ENCODE data around the gene TBL1Y. TPM values are rescaled to one million over a fixed set of nuclear protein-coding genes. Genes with fewer than 3 reads are reported as not detected.

Gene TBL1Y
- total RNA-seq, 1 donor = not detected

GRCh38 chrY:7115871-7116270 lies 205.4 kb downstream of the TBL1Y start:
- TF ChIP-seq CTCF (IDR thresholded peaks at IDR 0.05; ENCODE audit: extremely low read depth, low read depth, low read length) = no peak
- Histone ChIP-seq H3K9me3 (ENCODE audit: low read depth, low read length) (no peaks in the 10 kb centered on the region), H3K36me3 (ENCODE audit: insufficient read depth, low read length) (no peaks in the 10 kb centered on the region), H3K79me2 (ENCODE audit: insufficient read depth, low read length) (no peaks in the 10 kb centered on the region), H2AFZ (ENCODE audit: low read length) (no peak overlapping the region), H3K4me2 (ENCODE audit: insufficient read depth, low read length) (no peak overlapping the region), H3K27ac (ENCODE audit: low read depth, low read length) (no peak overlapping the region), H3K27me3 (ENCODE audit: insufficient read depth, low read length) (no peaks in the 10 kb centered on the region), H3K4me3 (ENCODE audit: insufficient read depth, low read length) (no peak overlapping the region), H3K4me1 (ENCODE audit: insufficient read depth, low read length) (no peaks in the 10 kb centered on the region), H4K20me1 (ENCODE audit: insufficient read depth, low read length) (no peaks in the 10 kb centered on the region)
- no peak for DNase-seq (ENCODE audit: insufficient read length, low spot score, missing footprints)

DNA sequence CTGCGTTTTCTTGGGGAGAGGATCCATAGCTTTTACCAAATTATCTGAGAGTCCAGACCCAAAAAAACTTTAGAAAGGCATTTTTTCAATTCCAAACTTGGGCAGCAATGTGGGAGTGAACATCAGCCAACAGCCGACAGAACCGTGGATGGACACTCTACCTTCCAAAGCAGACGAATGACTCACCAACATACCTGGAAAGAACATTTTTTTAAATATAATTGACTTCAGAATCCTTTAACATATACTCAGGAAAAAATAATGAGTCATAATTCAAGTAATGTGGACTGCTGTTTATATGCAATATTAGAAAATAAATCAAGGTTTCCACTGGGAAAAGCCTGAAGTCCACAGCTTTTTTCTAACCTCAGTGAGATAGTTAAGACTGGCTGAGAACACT lies 211.7 kb downstream of the TBL1Y start:
- no peak for TF ChIP-seq CTCF (IDR thresholded peaks at IDR 0.05; ENCODE audit: extremely low read depth, low read depth, low read length)
- Histone ChIP-seq H3K4me2 (ENCODE audit: insufficient read depth, low read length) (no peak overlapping the region), H3K4me3 (ENCODE audit: insufficient read depth, low read length) (no peak overlapping the region), H4K20me1 (ENCODE audit: insufficient read depth, low read length) (no peaks in the 10 kb centered on the region), H3K27ac (ENCODE audit: low read depth, low read length) (no peak overlapping the region), H3K27me3 (ENCODE audit: insufficient read depth, low read length) (no peaks in the 10 kb centered on the region), H3K9me3 (ENCODE audit: low read depth, low read length) (no peaks in the 10 kb centered on the region), H3K4me1 (ENCODE audit: insufficient read depth, low read length) (no peaks in the 10 kb centered on the region), H3K36me3 (ENCODE audit: insufficient read depth, low read length) (no peaks in the 10 kb centered on the region), H2AFZ (ENCODE audit: low read length) (no peak overlapping the region), H3K79me2 (ENCODE audit: insufficient read depth, low read length) (no peaks in the 10 kb centered on the region)
- no peak for DNase-seq (ENCODE audit: insufficient read length, low spot score, missing footprints)

DNA sequence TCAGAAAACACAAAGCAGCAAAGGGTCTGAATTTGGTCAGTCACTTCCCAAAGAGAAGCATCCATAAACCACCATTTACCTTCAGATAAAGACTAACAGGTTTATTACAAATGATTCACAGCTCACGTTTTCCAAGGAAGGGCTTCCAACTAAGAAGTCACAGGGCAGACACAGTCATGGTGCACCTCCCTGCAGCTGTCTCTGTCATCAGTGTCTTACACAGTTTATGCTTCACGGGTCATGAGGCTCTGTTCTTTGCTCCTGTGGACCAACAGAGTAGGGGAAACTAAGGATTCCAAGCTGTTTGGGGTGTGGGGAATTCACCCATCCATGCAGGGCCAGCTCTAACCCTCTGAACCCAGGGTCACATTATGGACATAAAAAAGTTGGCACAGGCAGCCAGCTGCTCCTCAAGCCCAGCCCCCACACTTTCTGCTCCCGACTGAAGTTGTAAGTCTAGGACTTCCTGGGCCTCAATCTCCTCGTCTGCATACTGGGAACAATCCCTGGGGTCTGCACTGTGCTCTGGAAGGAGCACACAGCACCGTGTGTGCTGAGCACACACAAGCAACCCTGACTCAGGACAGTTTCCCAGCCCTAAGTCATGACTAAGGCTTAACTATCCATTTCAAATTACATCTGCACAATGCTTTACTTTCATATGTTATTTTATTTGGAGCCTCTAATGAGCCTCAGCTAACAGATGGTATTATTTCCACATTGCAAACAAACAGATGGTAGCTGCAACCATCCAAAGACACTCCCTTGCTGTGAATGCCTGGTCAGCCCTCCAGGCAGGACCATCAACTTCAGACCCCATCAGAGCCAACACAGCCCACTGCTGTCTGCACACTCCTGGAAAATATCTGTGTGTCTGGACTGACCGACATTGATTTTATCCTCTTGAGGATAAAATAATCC lies 214.9 kb downstream of the TBL1Y start:
- H3K4me3 ChIP-seq (ENCODE audit: insufficient read depth, low read length) = no peak overlapping the region
- H3K27ac ChIP-seq (ENCODE audit: low read depth, low read length) = no peak overlapping the region
- H2AFZ ChIP-seq (ENCODE audit: low read length) = no peak overlapping the region
- H4K20me1 ChIP-seq (ENCODE audit: insufficient read depth, low read length) = no peaks in the 10 kb centered on the region
- H3K79me2 ChIP-seq (ENCODE audit: insufficient read depth, low read length) = no peaks in the 10 kb centered on the region
- no peaks in the 10 kb centered on the region for H3K36me3 ChIP-seq (ENCODE audit: insufficient read depth, low read length)
- H3K4me1 ChIP-seq (ENCODE audit: insufficient read depth, low read length) = no peaks in the 10 kb centered on the region
- TF ChIP-seq CTCF (IDR thresholded peaks at IDR 0.05; ENCODE audit: extremely low read depth, low read depth, low read length) = no peak
- no peaks in the 10 kb centered on the region for H3K9me3 ChIP-seq (ENCODE audit: low read depth, low read length)
- H3K27me3 ChIP-seq (ENCODE audit: insufficient read depth, low read length) = no peaks in the 10 kb centered on the region
- DNase-seq (ENCODE audit: insufficient read length, low spot score, missing footprints) = no peak
- H3K4me2 ChIP-seq (ENCODE audit: insufficient read depth, low read length) = no peak overlapping the region

- Histone ChIP-seq H3K79me2 (ENCODE audit: insufficient read depth, low read length) (no peaks in the 10 kb centered on the region), H3K9me3 (ENCODE audit: low read depth, low read length) (no peaks in the 10 kb centered on the region), H3K4me2 (ENCODE audit: insufficient read depth, low read length) (no peak overlapping the region), H3K4me1 (ENCODE audit: insufficient read depth, low read length) (no peaks in the 10 kb centered on the region), H3K27me3 (ENCODE audit: insufficient read depth, low read length) (no peaks in the 10 kb centered on the region), H3K27ac (ENCODE audit: low read depth, low read length) (no peak overlapping the region), H4K20me1 (ENCODE audit: insufficient read depth, low read length) (no peaks in the 10 kb centered on the region), H3K4me3 (ENCODE audit: insufficient read depth, low read length) (no peak overlapping the region), H2AFZ (ENCODE audit: low read length) (no peak overlapping the region), H3K36me3 (ENCODE audit: insufficient read depth, low read length) (no peaks in the 10 kb centered on the region)
- TF ChIP-seq CTCF (IDR thresholded peaks at IDR 0.05; ENCODE audit: extremely low read depth, low read depth, low read length) = no peak
- no peak for DNase-seq (ENCODE audit: insufficient read length, low spot score, missing footprints)
Measured at GRCh38 chrY:7128211-7128610, 217.7 kb downstream of the TBL1Y start.

Measured in osteoblast (primary cell).